Measurements from ENCODE around the gene EIF2D.

EIF2D gene

DNA sequence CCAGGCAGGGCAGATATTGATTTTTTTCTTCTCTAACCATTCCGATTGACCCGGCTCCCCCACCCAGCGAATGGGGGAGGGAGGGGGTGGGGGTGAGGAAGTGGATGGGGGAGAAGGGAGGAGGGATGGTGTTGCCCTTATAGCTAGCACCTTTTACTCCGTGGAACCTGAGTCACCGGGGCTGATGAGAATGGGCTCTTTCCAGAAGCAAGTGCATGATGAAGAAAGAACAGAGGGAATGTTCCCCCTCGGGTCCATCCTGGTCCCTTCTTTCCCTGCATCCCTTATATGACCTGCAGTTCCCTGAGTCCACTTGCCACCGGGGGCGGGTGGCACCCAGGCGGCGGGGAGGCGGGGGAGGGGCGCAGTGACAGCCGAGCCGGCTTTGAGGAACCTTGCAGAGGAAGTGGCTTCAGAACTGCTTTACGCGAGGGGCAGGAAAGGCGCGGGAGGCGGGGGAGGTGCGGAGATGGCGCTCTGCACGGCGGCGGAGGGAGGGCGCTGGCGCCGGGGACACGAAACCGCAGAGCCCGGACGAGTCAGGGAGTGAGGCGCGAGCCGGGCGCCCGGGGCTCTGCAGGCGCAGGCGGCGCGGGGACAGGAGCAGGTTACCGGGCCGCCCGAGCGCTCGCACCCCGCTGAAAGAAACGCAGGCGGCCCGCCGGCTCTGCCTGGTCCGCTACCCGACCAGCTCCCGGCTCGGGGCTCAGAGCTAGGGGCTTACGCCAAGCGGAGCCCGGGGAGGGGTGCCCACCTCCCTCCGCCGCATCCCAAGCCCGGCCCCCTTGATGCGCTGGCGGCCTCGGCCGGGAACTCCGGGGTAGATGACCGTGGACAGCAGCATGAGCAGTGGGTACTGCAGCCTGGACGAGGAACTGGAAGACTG, 55.3 kb downstream of the EIF2D start:
- Histone ChIP-seq H3K9me3 (ENCODE audit: control insufficient read depth, insufficient read depth, low read length) (no peaks in the 10 kb centered on the region), H3K27ac (ENCODE audit: low read depth, low read length) (no peak overlapping the region), H3K36me3 (ENCODE audit: control insufficient read depth, insufficient read depth, low read length) (no peaks in the 10 kb centered on the region), H3K4me3 (ENCODE audit: low read depth, low read length) (peak overlapping the region; percentile 59), H3K4me1 (ENCODE audit: control insufficient read depth, insufficient read depth, low read length) (0 out of 2 replicates have a peak, but pooled peaks cover 5% of the 10 kb centered on the region), H3K9ac (ENCODE audit: low read depth, low read length) (no peak overlapping the region), H3K27me3 (ENCODE audit: control insufficient read depth, insufficient read depth, low read length) (peaks cover 47% of the 10 kb centered on the region)

DNA sequence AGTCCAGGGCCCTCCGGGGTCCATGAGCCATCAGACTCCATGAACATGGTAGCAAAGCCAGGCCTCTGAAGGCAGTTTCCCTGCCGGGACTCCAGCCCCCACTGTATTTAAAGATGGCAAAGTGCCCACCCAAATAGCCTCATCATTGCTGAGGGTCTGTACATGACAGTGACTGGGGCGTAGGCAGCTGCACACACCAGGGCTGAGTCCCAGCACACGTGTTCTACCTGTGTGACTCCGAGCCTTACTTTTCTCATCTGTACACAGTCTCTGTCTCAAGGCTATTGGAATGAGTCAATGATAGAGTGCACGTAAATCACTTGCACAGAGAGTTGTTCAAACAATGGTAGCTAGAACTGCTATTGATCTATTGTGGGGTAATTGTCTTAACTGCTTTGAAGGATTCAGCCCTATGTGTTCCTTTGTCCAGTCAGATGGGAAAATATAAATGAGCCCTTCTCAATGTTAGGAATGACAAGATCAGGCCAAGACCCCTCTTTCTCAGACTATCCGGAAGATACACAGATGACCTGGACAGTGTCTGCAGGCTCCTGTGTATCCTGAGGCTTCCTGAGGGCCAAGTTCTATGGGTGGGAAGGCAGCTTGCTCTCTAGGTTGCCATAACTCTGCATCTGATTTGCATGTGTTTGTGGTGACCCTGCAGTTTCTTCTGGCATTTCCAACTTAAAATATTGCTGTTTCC, 56.1 kb downstream of the EIF2D start:
- Histone ChIP-seq H3K9ac (ENCODE audit: low read depth, low read length) (no peak overlapping the region), H3K27me3 (ENCODE audit: control insufficient read depth, insufficient read depth, low read length) (peaks cover 47% of the 10 kb centered on the region), H3K4me1 (ENCODE audit: control insufficient read depth, insufficient read depth, low read length) (0 out of 2 replicates have a peak, but pooled peaks cover 5% of the 10 kb centered on the region), H3K9me3 (ENCODE audit: control insufficient read depth, insufficient read depth, low read length) (no peaks in the 10 kb centered on the region), H3K4me3 (ENCODE audit: low read depth, low read length) (no peak overlapping the region), H3K36me3 (ENCODE audit: control insufficient read depth, insufficient read depth, low read length) (no peaks in the 10 kb centered on the region), H3K27ac (ENCODE audit: low read depth, low read length) (no peak overlapping the region)

DNA sequence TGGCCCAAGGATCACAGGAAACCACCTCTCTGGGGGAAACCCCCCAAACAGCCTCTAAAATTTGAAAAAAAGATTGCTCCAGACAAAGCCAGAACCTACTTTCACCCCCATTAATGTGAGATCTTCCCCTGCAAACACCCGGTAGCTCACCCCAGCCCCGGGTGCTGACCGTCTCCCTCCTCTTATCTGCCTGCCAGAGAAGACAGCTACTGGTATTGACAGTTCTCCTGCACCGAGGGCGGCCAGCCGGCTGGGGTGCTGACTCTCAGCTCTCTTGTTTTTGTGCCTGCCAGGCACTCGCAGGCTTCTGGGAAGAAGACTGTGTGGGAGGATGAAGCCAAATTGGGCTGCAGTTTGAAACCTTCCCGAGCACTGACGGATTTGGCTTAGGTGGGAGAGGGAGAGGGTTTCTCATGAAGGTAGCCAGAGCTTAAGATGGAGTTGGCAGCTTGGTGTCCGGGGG, 56.8 kb downstream of the EIF2D start:
- Histone ChIP-seq H3K4me1 (ENCODE audit: control insufficient read depth, insufficient read depth, low read length) (0 out of 2 replicates have a peak, but pooled peaks cover 5% of the 10 kb centered on the region), H3K27ac (ENCODE audit: low read depth, low read length) (no peak overlapping the region)

DNA sequence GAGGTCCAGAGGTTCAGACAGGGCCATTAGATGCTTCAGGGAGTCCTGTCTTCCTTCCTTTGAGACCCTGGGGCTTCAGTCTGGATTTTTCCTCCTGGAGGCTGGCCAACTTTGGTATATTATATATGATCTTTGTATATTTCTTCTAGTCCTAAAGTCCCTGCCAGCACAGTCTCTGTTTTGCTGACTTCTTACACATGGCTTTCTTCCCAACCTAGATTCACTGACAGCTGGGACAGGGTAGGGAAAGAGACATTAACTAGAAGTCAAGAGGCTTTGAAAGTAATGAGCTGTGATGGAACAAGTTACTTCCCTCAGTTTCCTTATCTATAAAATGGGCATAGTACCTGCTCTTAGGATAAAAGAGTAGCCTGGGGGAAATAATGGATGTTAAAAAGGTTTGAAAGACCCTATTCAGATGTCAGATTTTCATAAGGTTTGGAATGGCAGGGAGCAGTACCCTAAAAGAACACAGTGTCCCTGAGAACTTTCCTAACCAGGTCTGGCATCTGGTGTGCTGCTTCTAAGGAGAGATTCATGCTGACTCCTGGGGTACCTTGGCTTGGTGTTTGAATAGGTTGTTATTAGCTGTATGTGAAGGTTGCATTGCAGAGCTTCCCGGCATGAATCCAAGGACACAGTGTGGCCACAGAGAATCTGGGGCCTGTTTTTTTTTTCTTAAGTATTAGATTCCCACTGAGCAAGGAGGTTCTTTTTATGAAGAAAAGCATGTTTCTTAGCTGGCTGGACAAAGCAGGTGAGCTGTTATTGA, 57.4 kb downstream of the EIF2D start:
- no peak overlapping the region for H3K9ac ChIP-seq (ENCODE audit: low read depth, low read length)
- H3K36me3 ChIP-seq (ENCODE audit: control insufficient read depth, insufficient read depth, low read length), result no peaks in the 10 kb centered on the region
- no peaks in the 10 kb centered on the region for H3K9me3 ChIP-seq (ENCODE audit: control insufficient read depth, insufficient read depth, low read length)
- no peak overlapping the region for H3K27ac ChIP-seq (ENCODE audit: low read depth, low read length)
- 0 out of 2 replicates have a peak, but pooled peaks cover 5% of the 10 kb centered on the region for H3K4me1 ChIP-seq (ENCODE audit: control insufficient read depth, insufficient read depth, low read length)
- H3K27me3 ChIP-seq (ENCODE audit: control insufficient read depth, insufficient read depth, low read length), result peaks cover 43% of the 10 kb centered on the region
- H3K4me3 ChIP-seq (ENCODE audit: low read depth, low read length), result no peak overlapping the region

More for the DNA sequence above, 56.8 kb downstream of the EIF2D start:
- Histone ChIP-seq H3K4me3 (ENCODE audit: low read depth, low read length) (no peak overlapping the region), H3K9me3 (ENCODE audit: control insufficient read depth, insufficient read depth, low read length) (no peaks in the 10 kb centered on the region), H3K9ac (ENCODE audit: low read depth, low read length) (no peak overlapping the region), H3K36me3 (ENCODE audit: control insufficient read depth, insufficient read depth, low read length) (no peaks in the 10 kb centered on the region), H3K27me3 (ENCODE audit: control insufficient read depth, insufficient read depth, low read length) (peaks cover 47% of the 10 kb centered on the region)

DNA sequence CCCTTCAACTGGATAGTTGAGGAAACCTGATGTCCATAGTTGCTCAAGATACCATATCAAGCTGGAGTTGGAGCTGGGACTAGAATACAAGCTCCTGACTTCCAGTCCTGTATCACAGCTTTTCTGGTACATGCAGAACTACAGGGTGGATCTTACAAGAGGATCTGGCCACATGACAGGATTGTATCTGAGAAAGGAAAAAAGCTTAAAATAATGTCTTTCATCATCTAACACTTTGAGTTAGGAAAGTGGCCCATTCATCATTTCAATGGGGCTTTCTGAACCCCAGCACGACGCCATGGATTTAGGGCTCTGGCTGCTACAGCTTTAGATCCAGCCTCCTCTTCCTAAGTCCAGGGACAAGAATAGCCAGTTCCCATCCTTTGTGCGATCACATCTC, 58.1 kb downstream of the EIF2D start:
- peaks cover 37% of the 10 kb centered on the region for H3K27me3 ChIP-seq (ENCODE audit: control insufficient read depth, insufficient read depth, low read length)
- H3K4me3 ChIP-seq (ENCODE audit: low read depth, low read length), result no peak overlapping the region
- no peak overlapping the region for H3K27ac ChIP-seq (ENCODE audit: low read depth, low read length)
- no peaks in the 10 kb centered on the region for H3K9me3 ChIP-seq (ENCODE audit: control insufficient read depth, insufficient read depth, low read length)
- no peak overlapping the region for H3K9ac ChIP-seq (ENCODE audit: low read depth, low read length)
- H3K36me3 ChIP-seq (ENCODE audit: control insufficient read depth, insufficient read depth, low read length), result no peaks in the 10 kb centered on the region
- H3K4me1 ChIP-seq (ENCODE audit: control insufficient read depth, insufficient read depth, low read length), result 0 out of 2 replicates have a peak, but pooled peaks cover 5% of the 10 kb centered on the region

DNA sequence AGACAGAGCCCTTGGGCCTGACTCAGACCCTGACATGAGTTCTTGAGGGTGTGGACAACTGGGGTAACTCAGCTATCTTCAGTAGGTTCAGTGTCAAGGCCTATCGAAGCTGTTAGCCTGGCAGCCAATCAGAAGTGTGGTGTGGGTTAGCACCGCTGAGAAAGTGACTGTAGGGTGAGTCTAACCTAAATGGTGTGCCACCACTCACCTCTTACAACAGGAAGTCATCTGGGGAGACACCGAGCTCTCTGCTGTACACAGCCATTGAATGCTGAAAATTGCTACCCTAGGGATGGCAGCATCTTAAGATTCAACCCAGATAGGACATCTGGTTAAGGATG, 60.3 kb downstream of the EIF2D start:
- H3K27ac ChIP-seq (ENCODE audit: low read depth, low read length), result no peak overlapping the region
- H3K9ac ChIP-seq (ENCODE audit: low read depth, low read length), result no peak overlapping the region
- H3K36me3 ChIP-seq (ENCODE audit: control insufficient read depth, insufficient read depth, low read length), result no peaks in the 10 kb centered on the region
- no peaks in the 10 kb centered on the region for H3K4me1 ChIP-seq (ENCODE audit: control insufficient read depth, insufficient read depth, low read length)
- H3K4me3 ChIP-seq (ENCODE audit: low read depth, low read length), result no peak overlapping the region
- no peaks in the 10 kb centered on the region for H3K9me3 ChIP-seq (ENCODE audit: control insufficient read depth, insufficient read depth, low read length)
- H3K27me3 ChIP-seq (ENCODE audit: control insufficient read depth, insufficient read depth, low read length), result peaks cover 15% of the 10 kb centered on the region

DNA sequence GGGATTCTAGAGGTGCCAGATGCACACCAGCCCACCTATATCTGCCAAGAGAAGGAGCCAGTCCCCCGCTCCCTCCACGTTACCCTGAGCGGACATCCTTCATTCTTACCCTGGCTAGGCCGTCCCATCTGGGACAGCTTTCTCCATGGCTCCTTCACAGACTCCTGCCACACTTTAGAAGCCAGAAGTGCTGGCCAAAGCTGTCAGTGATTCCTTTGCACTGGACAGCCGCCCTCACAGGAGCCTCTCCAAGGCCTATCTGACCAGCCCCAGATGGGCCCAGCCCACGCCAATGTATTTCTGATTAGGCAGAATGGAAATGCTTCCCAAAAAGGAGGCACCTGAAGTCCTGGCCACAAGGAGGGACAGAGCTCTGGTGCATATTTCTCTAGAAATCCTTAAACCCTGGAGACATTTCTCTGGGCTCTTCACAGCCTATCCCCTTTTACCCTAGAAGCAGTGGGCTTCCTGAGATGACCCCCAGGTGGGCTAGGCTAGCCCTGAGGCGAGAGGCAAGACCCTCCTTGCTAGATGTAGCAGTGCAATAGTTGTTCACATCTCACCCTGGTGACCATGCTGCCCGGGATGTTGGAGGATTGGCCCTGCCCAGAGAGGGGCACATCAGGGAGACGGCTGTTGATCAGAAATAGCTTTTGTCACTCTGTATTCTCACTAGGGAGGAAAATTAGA, 60.8 kb downstream of the EIF2D start:
- no peaks in the 10 kb centered on the region for H3K9me3 ChIP-seq (ENCODE audit: control insufficient read depth, insufficient read depth, low read length)
- no peak overlapping the region for H3K9ac ChIP-seq (ENCODE audit: low read depth, low read length)
- H3K27ac ChIP-seq (ENCODE audit: low read depth, low read length), result no peak overlapping the region

DNA sequence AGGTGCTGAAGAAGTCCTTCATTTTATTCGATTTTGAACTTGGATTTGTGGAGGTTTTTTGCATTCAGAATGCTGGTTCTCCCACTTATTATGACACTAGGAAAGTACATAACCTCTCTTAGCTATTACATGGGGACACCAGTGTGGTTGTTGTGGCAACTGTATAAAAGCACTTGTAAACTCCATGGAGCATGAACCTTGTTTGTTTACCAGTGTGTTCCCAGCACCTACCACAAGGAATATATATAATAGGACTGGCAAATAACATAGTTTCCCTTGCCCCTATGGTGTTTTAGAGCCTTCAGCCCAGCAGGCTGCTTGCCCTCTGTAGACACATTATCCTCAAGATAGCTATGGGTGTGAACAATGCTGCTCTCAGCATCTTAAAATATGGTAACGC, 61.8 kb downstream of the EIF2D start:
- Histone ChIP-seq H3K36me3 (ENCODE audit: control insufficient read depth, insufficient read depth, low read length) (no peaks in the 10 kb centered on the region), H3K4me1 (ENCODE audit: control insufficient read depth, insufficient read depth, low read length) (no peaks in the 10 kb centered on the region), H3K9ac (ENCODE audit: low read depth, low read length) (no peak overlapping the region), H3K27me3 (ENCODE audit: control insufficient read depth, insufficient read depth, low read length) (no peaks in the 10 kb centered on the region; the same call in 1 of the 2 replicates), H3K4me3 (ENCODE audit: low read depth, low read length) (no peak overlapping the region), H3K27ac (ENCODE audit: low read depth, low read length) (no peak overlapping the region), H3K9me3 (ENCODE audit: control insufficient read depth, insufficient read depth, low read length) (no peaks in the 10 kb centered on the region)

More for the DNA sequence above, 60.8 kb downstream of the EIF2D start:
- no peaks in the 10 kb centered on the region for H3K36me3 ChIP-seq (ENCODE audit: control insufficient read depth, insufficient read depth, low read length)
- H3K27me3 ChIP-seq (ENCODE audit: control insufficient read depth, insufficient read depth, low read length), result peaks cover 10% of the 10 kb centered on the region
- no peaks in the 10 kb centered on the region for H3K4me1 ChIP-seq (ENCODE audit: control insufficient read depth, insufficient read depth, low read length)
- no peak overlapping the region for H3K4me3 ChIP-seq (ENCODE audit: low read depth, low read length)

DNA sequence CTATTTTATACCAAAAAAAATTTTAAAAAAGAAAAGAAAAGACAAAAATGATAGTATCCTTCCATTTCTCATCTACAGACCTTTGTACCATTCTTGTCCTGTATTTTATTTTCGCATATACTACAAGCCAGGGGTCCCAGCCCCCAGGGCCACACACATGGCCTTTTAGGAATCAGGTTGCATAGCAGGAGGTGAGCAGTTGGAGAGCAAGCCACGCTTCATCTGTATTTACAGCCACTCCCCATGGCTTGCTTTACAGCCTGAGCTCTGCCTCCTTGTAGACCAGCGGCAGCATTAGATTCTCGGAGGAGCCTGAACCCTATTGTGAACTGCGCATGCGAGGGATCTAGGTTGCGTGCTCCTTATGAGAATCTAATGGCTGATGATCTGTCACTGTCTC, 65.2 kb downstream of the EIF2D start:
- H3K36me3 ChIP-seq (ENCODE audit: control insufficient read depth, insufficient read depth, low read length), result no peaks in the 10 kb centered on the region

DNA sequence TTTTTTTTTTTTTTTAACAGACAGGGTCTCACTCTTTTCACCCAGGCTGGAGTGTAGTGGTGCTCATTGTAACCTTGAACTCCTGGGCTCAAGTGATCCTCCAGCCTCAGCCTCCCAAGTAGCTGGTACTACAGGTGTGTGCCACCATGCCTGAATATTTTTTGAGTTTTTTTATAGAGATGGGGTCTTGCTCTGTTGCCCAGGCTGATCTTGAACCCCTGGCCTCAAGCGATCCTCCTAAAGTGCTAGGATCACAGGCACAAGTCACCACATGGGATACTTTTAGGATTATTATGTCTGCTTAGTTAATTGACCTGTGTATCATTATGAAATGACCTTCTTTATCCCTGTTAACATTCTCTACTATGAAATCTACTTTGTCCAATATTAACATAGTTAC, 66.9 kb downstream of the EIF2D start:
- H3K27me3 ChIP-seq (ENCODE audit: control insufficient read depth, insufficient read depth, low read length), result peaks cover 5% of the 10 kb centered on the region; the same call in 1 of the 2 replicates
- no peaks in the 10 kb centered on the region for H3K9me3 ChIP-seq (ENCODE audit: control insufficient read depth, insufficient read depth, low read length)
- no peak overlapping the region for H3K27ac ChIP-seq (ENCODE audit: low read depth, low read length)
- no peaks in the 10 kb centered on the region for H3K4me1 ChIP-seq (ENCODE audit: control insufficient read depth, insufficient read depth, low read length)
- no peaks in the 10 kb centered on the region for H3K36me3 ChIP-seq (ENCODE audit: control insufficient read depth, insufficient read depth, low read length)
- no peak overlapping the region for H3K4me3 ChIP-seq (ENCODE audit: low read depth, low read length)
- no peak overlapping the region for H3K9ac ChIP-seq (ENCODE audit: low read depth, low read length)

More for the DNA sequence above, 65.2 kb downstream of the EIF2D start:
- H3K9ac ChIP-seq (ENCODE audit: low read depth, low read length), result no peak overlapping the region
- no peaks in the 10 kb centered on the region for H3K4me1 ChIP-seq (ENCODE audit: control insufficient read depth, insufficient read depth, low read length)
- H3K9me3 ChIP-seq (ENCODE audit: control insufficient read depth, insufficient read depth, low read length), result no peaks in the 10 kb centered on the region
- H3K4me3 ChIP-seq (ENCODE audit: low read depth, low read length), result no peak overlapping the region
- H3K27me3 ChIP-seq (ENCODE audit: control insufficient read depth, insufficient read depth, low read length), result peaks cover 5% of the 10 kb centered on the region; the same call in 1 of the 2 replicates
- H3K27ac ChIP-seq (ENCODE audit: low read depth, low read length), result no peak overlapping the region
